ENCODE measurements around the gene EGFR. TPM values are rescaled to one million over a fixed set of nuclear protein-coding genes. Genes with fewer than 3 reads are reported as not detected.
A peak's percentile ranks its signal among the peaks of the same experiment; 100 is the strongest.

Gene EGFR
- polyA plus RNA-seq, 1 donor from 2014 or later, result 0.22 TPM

GRCh38 chr7:55254596-55255495 lies 236.0 kb downstream of the EGFR start:
- Histone ChIP-seq H3K9me3 (ENCODE audit: low read length) (no peaks in the 10 kb centered on the region), H4K20me1 (ENCODE audit: insufficient read depth) (no peaks in the 10 kb centered on the region), H3K27ac (ENCODE audit: low read length) (no peak overlapping the region), H3K27me3 (ENCODE audit: insufficient read depth, low read depth, low read length) (peaks cover 9% of the 10 kb centered on the region), H2AFZ (ENCODE audit: low read depth, low read length) (peak overlapping the region; percentile 80), H3K79me2 (replicated peaks; ENCODE audit: insufficient read depth, low read length) (no peaks in the 10 kb centered on the region), H3K9me2 (ENCODE audit: insufficient read depth, low read length) (no peaks in the 10 kb centered on the region), H3K4me3 (ENCODE audit: low read length) (peak overlapping the region; percentile 88), H3K36me3 (ENCODE audit: insufficient read depth, low read length) (no peaks in the 10 kb centered on the region), H3F3A (ENCODE audit: insufficient read depth, low read length, poor library complexity, severe bottlenecking) (no peaks in the 10 kb centered on the region), H3K4me2 (ENCODE audit: low read length) (peak overlapping the region; percentile 61), H3K9ac (ENCODE audit: low read length) (peak overlapping the region; percentile 72)
- TF ChIP-seq POLR2AphosphoS5 (IDR thresholded peaks at IDR 0.05) (no peak), EP300 (conservative IDR thresholded peaks at IDR 0.05; ENCODE audit: poor library complexity, severe bottlenecking) (peak; percentile 43), RAD21 (conservative IDR thresholded peaks at IDR 0.05) (peak; percentile 89), CTCF (IDR thresholded peaks at IDR 0.05; ENCODE audit: poor library complexity, severe bottlenecking) (peak; percentile 94), SMC3 (conservative IDR thresholded peaks at IDR 0.05; ENCODE audit: poor library complexity) (peak; percentile 91), TAF1 (IDR thresholded peaks at IDR 0.05; ENCODE audit: low read depth) (no peak), REST (IDR thresholded peaks at IDR 0.05; ENCODE audit: borderline replicate concordance) (peak; percentile 4), EZH2 (IDR thresholded peaks at IDR 0.05; ENCODE audit: borderline replicate concordance, insufficient read depth, low read length, poor library complexity, severe bottlenecking) (no peak), MXI1 (conservative IDR thresholded peaks at IDR 0.05; ENCODE audit: poor library complexity, severe bottlenecking) (peak; percentile 54)

- peak overlapping the region; percentile 88 for H3K4me3 ChIP-seq (ENCODE audit: low read length)
- H3F3A ChIP-seq (ENCODE audit: insufficient read depth, low read length, poor library complexity, severe bottlenecking), result no peaks in the 10 kb centered on the region
- no peaks in the 10 kb centered on the region for H3K9me3 ChIP-seq (ENCODE audit: low read length)
- H3K36me3 ChIP-seq (ENCODE audit: insufficient read depth, low read length), result no peaks in the 10 kb centered on the region
- peak overlapping the region; percentile 72 for H3K9ac ChIP-seq (ENCODE audit: low read length)
- TF ChIP-seq SMC3 (conservative IDR thresholded peaks at IDR 0.05; ENCODE audit: poor library complexity) (peak; percentile 98), RAD21 (conservative IDR thresholded peaks at IDR 0.05) (peak; percentile 94), POLR2AphosphoS5 (IDR thresholded peaks at IDR 0.05) (no peak), MXI1 (conservative IDR thresholded peaks at IDR 0.05; ENCODE audit: poor library complexity, severe bottlenecking) (no peak), TAF1 (IDR thresholded peaks at IDR 0.05; ENCODE audit: low read depth) (no peak), CTCF (IDR thresholded peaks at IDR 0.05; ENCODE audit: poor library complexity, severe bottlenecking) (peak; percentile 93), REST (IDR thresholded peaks at IDR 0.05; ENCODE audit: borderline replicate concordance) (no peak)
- H2AFZ ChIP-seq (ENCODE audit: low read depth, low read length), result peak overlapping the region; percentile 80
- H3K4me2 ChIP-seq (ENCODE audit: low read length), result peak overlapping the region; percentile 61
- H3K79me2 ChIP-seq (replicated peaks; ENCODE audit: insufficient read depth, low read length), result no peaks in the 10 kb centered on the region
- no peak overlapping the region for H3K27ac ChIP-seq (ENCODE audit: low read length)
- no peaks in the 10 kb centered on the region for H3K9me2 ChIP-seq (ENCODE audit: insufficient read depth, low read length)
- no peaks in the 10 kb centered on the region for H4K20me1 ChIP-seq (ENCODE audit: insufficient read depth)
- peaks cover 9% of the 10 kb centered on the region for H3K27me3 ChIP-seq (ENCODE audit: insufficient read depth, low read depth, low read length)
These were observed 237.0 kb downstream of the EGFR start for GRCh38 chr7:55255496-55256445.

Data from neural cell (in vitro differentiated cells).